COR-L47 (cell line): Measurements from ENCODE around the gene PRPF8.

Experiments
- DNase-seq: peaks from one replicate; lab custom pipeline; 2025; lab: John Stamatoyannopoulos, UW

PRPF8 gene

GRCh38 chr17:1644493-1645206 is 40.0 kb downstream of the PRPF8 start:
- no peak for DNase-seq

DNA sequence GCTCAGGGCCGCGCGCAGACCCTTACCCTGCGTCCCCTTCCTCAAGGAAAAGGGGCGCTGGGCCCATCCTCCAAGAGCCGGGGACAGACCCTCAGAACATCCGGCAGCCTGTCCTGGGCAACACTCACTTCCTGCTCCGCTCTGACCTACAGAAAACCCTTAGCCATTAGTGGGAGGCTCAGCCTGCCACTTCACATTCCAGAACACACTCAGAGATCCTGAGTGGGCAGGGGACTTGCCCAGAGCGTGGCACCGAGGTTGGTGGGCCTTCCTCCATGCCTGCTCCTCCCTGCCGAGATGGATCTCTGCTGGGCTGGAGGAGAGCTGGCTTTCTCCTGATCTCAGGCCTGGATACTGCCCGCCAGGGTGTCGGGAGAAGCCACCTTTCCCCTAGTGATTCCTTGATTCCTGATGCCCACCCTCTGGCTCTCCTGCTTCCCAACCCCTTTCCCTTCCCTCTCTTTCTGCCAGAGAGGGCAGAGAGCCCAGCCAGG is 40.6 kb downstream of the PRPF8 start:
- DNase-seq, result no peak

- DNase-seq, result peak; percentile 37
Measured at GRCh38 chr17:1643293-1643998, 41.2 kb downstream of the PRPF8 start.

- no peak for DNase-seq
Measured at GRCh38 chr17:1641065-1641403, 43.6 kb downstream of the PRPF8 start.

DNA sequence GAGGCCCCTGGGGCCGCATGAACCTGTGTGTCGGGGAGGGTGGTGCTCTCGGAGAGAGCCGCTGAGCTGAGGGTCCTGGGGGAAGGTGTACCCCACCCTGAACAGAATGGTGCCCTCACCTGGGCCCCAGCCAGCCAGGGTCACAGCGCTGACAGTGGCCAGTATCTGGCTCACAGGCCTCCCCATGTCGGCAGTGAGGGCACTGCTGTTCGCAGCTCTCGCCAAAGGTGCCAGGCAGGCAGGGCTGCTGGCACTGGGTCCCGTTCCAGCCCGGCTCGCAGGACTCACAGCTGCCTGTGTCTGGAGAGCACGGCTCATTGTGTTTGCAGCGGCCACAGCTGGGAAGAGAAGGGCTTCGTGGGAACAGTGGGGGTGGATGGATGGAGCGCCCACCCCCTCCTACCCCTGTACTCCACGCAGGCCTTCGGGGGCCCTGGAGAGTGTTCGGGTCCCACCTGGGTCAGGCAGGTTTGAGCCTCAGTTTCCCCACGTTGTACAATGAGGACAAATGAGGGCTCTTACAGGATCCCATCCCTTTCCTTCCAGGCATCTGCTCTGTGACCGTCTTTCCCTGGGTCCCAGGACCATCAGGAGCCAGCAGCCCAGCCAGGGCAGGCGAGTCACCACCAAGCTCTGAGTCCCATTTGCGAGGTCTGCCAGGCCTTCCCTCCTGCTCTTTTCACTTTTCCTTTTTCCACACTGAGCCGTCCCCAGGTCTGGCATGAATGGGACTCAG is 44.2 kb downstream of the PRPF8 start:
- no peak for DNase-seq

GRCh38 chr17:1639549-1640180 is 45.0 kb downstream of the PRPF8 start:
- peak; percentile 17 for DNase-seq

DNA sequence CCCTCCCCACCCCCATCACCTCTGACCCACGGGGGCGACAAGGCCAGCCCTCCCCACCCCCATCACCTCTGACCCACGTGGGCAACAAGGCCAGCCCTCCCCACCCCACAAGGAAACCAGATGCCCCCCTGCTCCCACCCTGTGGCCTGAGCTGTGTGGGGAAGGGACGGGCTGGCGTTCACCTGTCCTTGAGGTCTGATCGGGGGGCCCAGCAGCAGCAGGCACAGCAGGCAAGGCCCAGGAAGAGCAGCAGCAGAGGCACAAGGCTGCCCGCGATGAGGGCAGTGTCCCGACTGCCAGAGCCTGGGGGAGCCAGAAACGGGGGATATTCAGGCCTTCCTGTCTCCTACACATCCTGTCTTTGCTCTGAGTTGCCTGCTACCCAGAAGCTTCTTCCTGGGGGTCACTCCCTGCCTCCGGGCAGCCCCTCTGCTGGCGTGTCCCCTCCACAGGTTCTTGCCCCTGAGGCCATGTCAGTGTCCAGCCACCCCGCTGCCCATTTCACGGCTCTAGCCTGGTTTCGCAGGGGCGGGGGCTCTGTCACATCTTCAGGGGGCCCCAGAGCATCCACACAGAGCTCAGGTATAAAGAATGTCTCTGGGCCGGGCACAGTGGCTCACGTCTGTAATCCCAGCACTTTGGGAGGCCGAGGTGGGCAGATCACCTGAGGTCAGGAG is 45.9 kb downstream of the PRPF8 start:
- DNase-seq, result no peak

DNA sequence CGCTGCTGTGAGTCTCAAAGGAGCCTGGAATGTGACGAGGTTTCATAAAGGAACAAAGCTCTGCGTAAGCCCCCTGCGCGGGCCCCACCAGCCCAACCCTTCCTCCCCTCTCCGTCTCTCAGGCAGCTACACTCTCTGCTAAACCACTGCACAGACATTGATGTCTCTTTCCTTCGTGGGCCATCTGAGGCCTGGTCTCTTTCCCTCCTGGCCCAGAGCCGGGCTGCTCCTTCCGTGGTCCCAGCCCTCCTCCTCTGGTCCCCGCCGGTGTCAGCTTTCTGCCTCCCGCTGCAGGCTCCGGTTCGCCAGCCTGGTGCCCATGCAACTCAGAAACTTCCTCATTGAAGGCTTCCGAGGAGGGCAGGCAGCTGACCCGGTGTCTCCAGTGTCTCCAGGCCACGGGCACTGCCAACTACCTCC is 46.5 kb downstream of the PRPF8 start:
- no peak for DNase-seq

- no peak for DNase-seq
Measured at GRCh38 chr17:1636732-1637285, 47.9 kb downstream of the PRPF8 start.

DNA sequence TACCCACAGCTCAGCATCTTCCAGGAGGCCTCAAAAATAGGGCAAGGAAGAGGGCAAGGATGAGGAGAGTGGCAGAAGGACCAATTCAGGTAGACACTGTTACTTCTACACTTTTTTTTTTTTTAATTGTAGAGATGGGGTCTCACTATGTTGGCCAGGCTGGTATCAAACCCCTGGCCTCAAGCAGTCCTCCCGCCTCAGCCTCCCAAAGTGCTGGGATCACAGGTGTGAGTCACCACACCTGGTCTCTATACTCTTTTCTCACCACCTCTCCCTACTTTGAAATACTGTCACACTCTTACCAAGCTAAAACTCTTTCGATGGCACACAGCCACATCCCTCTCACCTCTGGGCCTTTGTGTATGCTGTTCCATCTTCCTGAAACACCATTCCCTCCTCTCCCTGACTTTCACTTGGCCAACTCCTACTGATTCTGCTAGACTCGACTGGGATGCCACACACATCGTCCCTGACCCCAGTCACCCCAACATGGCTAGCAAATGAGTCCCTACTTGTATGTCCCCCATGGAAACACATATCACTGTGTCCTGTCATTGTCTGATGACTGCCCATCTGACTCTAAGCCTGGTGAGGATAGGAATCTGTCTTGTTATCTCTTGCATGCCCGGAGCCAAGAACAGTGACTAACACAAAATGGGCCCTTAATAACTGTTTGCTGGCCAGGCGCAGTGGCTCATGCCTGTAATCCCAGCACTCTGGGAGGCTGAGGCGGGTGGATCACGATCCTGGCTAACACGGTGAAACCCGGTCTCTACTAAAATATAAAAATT is 48.8 kb downstream of the PRPF8 start:
- no peak for DNase-seq

DNA sequence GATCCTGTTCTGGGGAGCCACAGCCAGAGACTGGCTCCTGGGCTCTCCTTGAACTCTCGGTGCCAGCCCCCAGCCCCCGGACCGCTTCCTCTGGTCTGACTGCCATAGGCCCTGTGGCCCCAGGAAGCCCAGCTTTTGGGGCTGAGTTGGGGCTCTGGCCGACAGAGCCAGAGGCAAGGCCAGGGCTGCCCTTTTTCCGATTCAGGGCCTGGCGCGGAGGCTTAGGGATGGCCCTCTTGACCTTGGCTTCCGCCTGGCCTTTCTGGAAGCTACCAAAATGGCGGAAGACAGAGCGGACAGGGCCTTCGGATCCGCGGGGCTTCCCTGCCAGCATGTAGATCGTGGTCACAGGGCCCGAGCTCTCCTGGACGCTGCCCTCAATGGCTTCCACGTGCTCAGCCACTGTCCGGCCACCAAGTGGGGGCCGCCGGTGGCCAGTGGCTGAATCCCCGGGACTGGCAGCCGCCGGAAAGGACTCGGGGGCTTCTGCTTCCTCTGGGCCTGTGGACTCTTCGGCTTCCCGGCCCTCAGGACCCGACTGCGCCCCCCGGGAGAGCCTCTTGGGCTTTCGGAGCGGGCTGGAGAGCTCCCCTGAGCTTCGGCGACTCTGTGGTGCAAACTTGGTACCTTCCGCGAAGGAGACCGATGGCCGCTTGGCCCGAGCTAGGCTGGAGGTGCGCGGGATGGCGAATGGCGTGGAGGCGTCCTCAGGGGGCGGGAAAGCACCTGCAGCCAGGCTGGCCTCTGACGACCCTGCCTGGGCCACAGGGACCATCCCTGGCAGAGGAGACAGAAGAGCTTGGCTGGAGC is 49.6 kb downstream of the PRPF8 start:
- no peak for DNase-seq

- no peak for DNase-seq
Measured at GRCh38 chr17:1630662-1631061, 54.0 kb downstream of the PRPF8 start.

GRCh38 chr17:1629504-1630310 is 55.0 kb downstream of the PRPF8 start:
- no peak for DNase-seq

GRCh38 chr17:1628856-1629503 is 55.7 kb downstream of the PRPF8 start:
- peak; percentile 88 for DNase-seq

DNA sequence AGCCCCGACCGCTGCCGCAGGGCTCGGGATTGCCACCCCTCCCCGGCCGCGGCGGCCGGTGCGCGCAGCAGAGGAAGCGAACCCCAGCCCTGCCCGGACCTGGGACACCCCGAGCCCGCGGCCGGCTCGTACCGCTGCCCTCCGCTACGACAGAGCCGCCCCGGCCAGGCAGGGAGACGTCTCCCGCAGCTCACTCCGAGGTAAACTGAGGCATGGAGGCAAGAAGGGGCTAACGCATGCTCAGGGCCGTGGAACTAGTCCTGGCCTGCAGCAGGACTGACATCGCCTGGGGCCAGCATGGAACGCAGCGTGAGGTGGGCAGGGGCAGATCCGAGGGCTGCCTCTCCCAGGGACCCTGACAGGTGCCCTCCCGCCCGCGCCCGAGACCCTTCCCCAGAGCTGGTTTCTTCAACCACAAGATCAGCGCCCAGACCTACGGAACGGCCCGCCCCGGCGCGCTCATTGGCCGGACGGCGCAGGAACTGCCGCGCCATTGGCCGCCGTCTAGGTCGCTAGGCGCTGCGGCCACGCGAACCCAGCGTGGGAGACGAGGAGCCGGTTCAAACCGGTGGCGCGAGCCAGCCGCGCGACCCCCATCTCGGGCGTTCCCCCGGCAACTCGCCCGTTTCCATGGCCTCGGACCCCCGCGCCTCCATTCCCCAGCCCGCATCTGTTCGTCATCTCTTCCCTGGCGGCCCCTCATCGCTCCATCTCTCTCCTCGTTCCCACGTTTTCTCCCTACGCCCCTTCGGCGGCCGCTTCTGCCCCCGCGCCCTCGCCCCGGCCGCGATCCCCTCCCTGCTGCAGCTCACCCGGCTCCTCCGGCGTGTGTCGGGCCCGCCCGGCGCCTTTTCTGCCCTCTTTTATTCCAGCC is 56.4 kb downstream of the PRPF8 start, which contains the start of gene SLC43A2:
Gene SLC43A2, minus strand, starts transcription at position 853 of the 874 bp plus-strand sequence. CDS start 960 bp downstream, outside the sequence.
- DNase-seq, result peak; percentile 80

GRCh38 chr17:1627182-1627981 is 57.3 kb downstream of the PRPF8 start:
- no peak for DNase-seq
